ENCODE measurements around the gene DNAJA1.

GRCh38 chr9:33068991-33069390 is 43.9 kb downstream of the DNAJA1 start:
- TF ChIP-seq CTCF (IDR thresholded peaks at IDR 0.05 in 8 of 11, conservative IDR thresholded peaks at IDR 0.05 in 3 of 11) (no peak), POLR2A (IDR thresholded peaks at IDR 0.05) (no peak), POLR2AphosphoS5 (IDR thresholded peaks at IDR 0.05) (no peak)

Data from spleen (tissue), 7 donors.